Prostate gland (tissue), 2 donors: ENCODE data around the gene SYNJ2. TPM values are rescaled to one million over a fixed set of nuclear protein-coding genes. Genes with fewer than 3 reads are reported as not detected.

ENCODE experiments used
- DNase-seq: peaks from one replicate; pipeline ENCODE4 v3.0.0-alpha.2; 2019; ENCODE audit warnings: low spot score
- H3K27ac ChIP-seq, 2 donors: fragments of 200-600 bp; sonication (generic); 2 replicates each; pipeline ENCODE4 v1.5.1; 2017 to 2019
- H3K27me3 ChIP-seq: fragments of 200-600 bp; sonication (generic); replicated peaks from 2 replicates; pipeline ENCODE4 v1.5.1; 2019; ENCODE audit not compliant: insufficient read depth
- H3K36me3 ChIP-seq, 2 donors: fragments of 200-600 bp; sonication (generic); 1 replicate in 1 of 2; 2 replicates in 1 of 2; pipeline versions ENCODE4 v1.5.1 to v1.8.1; 2017 to 2019
- H3K4me1 ChIP-seq: fragments of 200-600 bp; sonication (generic); replicated peaks from 2 replicates; pipeline ENCODE4 v1.5.1; 2019
- H3K4me3 ChIP-seq, 2 donors: fragments of 200-600 bp; sonication (generic); 2 replicates each; pipeline ENCODE4 v1.5.1; 2017 to 2019
- H3K9me3 ChIP-seq: fragments of 200-600 bp; sonication (generic); 2 replicates; pipeline ENCODE4 v1.5.1; 2017
- POLR2A ChIP-seq: fragments of 450-650 bp; IDR thresholded peaks from one replicate; pipeline ENCODE4 v1.6.1; 2016; ENCODE audit warnings: antibody characterized with exemption, mild to moderate bottlenecking
- POLR2AphosphoS5 ChIP-seq: sonication (generic); formaldehyde crosslinking; IDR thresholded peaks from one replicate; pipeline ENCODE4 v1.6.1; 2017; ENCODE audit warnings: antibody characterized with exemption
- WGBS: methylation state at CpG from one replicate; pipeline ENCODE4 v1.1.5; 2018; 5-methylcytosine and 5-hydroxymethylcytosine counted together
- intact Hi-C: fragments of 100-400 bp; cut with DNase I; formaldehyde crosslinking; loops from one replicate; pipeline ENCODE4 v1.14.2; 2022
- total RNA-seq, 2 donors: library from RNA; depleted of rRNA; stranded (reverse); fragments of >200 nt; gene quantifications; one replicate each; pipeline ENCODE4 v1.1.0, GENCODE V29; 2016
- TF ChIP-seq, protein P1 (sequence below), 4 experiments: fragments of 200-600 bp in 2 of 4; fragments of 450-650 bp in 2 of 4; sonication (generic) in 2 of 4; IDR thresholded peaks; 1 replicate in 3 of 4; 2 replicates in 1 of 4; pipeline ENCODE4 v1.5.1; 2016 to 2019; ENCODE audit warnings: antibody characterized with exemption in 4 of 4, mild to moderate bottlenecking in 2 of 4, moderate library complexity in 2 of 4

Gene SYNJ2
- total RNA-seq, 2 donors from 2014 or later: 19.7 to 19.9 TPM

DNA sequence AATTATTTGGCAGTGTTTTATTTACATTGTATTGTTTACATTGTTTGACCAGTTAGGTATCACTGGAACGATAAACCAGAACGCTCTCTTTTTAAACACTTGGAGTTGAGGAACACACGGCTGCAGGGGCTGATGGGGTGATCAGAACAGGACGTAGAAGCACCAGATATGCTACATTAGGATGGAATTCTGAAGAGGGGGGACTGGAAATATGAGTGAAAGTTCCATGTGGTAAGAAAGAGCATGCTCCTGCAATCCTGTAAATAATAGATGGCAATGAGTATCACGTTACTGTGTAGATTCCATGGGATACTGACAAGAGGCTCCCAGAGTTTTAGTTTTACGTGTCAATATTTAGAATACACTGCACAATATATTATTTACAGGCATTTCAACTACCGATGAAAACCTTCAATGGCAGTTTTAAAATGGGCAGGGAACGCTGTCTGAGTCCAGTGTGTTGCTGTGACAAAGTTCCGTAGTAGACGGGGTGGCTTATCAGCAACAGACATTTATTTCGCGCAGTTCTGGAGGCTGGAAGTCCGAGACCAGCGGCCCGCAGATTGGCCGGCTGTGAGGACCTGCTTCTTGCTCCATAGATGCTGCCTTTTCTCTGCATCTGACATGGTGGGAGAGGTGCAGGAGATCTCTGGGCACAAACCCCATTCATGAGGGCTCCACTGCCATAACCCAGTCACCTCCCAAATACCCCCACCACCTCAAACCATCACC is 43.1 kb downstream of the SYNJ2 start:
- H3K27me3 ChIP-seq: no peaks in the 10 kb centered on the region
- no peak overlapping the region for H3K27ac ChIP-seq
- intact Hi-C loops: no loop called here
- no peaks in the 10 kb centered on the region for H3K36me3 ChIP-seq
- H3K9me3 ChIP-seq: no peaks in the 10 kb centered on the region
- H3K4me1 ChIP-seq: no peaks in the 10 kb centered on the region
- no peak overlapping the region for H3K4me3 ChIP-seq
- TF ChIP-seq, protein P1, sequence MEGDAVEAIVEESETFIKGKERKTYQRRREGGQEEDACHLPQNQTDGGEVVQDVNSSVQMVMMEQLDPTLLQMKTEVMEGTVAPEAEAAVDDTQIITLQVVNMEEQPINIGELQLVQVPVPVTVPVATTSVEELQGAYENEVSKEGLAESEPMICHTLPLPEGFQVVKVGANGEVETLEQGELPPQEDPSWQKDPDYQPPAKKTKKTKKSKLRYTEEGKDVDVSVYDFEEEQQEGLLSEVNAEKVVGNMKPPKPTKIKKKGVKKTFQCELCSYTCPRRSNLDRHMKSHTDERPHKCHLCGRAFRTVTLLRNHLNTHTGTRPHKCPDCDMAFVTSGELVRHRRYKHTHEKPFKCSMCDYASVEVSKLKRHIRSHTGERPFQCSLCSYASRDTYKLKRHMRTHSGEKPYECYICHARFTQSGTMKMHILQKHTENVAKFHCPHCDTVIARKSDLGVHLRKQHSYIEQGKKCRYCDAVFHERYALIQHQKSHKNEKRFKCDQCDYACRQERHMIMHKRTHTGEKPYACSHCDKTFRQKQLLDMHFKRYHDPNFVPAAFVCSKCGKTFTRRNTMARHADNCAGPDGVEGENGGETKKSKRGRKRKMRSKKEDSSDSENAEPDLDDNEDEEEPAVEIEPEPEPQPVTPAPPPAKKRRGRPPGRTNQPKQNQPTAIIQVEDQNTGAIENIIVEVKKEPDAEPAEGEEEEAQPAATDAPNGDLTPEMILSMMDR (IDR thresholded peaks at IDR 0.05): no peak
- no peak for TF ChIP-seq POLR2A
- peak; percentile 5 for TF ChIP-seq POLR2AphosphoS5
- WGBS: 71% methylated on average over 16 of the region's 16 CpGs
- no peak for DNase-seq

- WGBS: 59% methylated on average over 21 of the region's 21 CpGs
- intact Hi-C loops: no loop called here
- no peak overlapping the region for H3K4me3 ChIP-seq
These were observed 44.6 kb downstream of the SYNJ2 start for GRCh38 chr6:158026054-158026900.

GRCh38 chr6:158026901-158027589 is 45.4 kb downstream of the SYNJ2 start:
- H3K4me3 ChIP-seq: no peak overlapping the region
- intact Hi-C loops: no loop called here
- H3K36me3 ChIP-seq: no peaks in the 10 kb centered on the region
- TF ChIP-seq, protein P1 (IDR thresholded peaks at IDR 0.05): no peak
- TF ChIP-seq POLR2AphosphoS5: no peak
- no peak for TF ChIP-seq POLR2A
- no peaks in the 10 kb centered on the region for H3K9me3 ChIP-seq
- H3K4me1 ChIP-seq: no peaks in the 10 kb centered on the region
- no peak overlapping the region for H3K27ac ChIP-seq
- H3K27me3 ChIP-seq: no peaks in the 10 kb centered on the region
- no peak for DNase-seq
- WGBS: 93% methylated on average over 22 of the region's 23 CpGs

More at GRCh38 chr6:158026054-158026900, 44.6 kb downstream of the SYNJ2 start:
- no peaks in the 10 kb centered on the region for H3K36me3 ChIP-seq
- no peaks in the 10 kb centered on the region for H3K27me3 ChIP-seq
- no peak overlapping the region for H3K27ac ChIP-seq
- TF ChIP-seq, protein P1 (IDR thresholded peaks at IDR 0.05): peak in 1 of 4 experiments; percentile 19
- peak; percentile 28 for TF ChIP-seq POLR2AphosphoS5
- TF ChIP-seq POLR2A: no peak
- DNase-seq: no peak
- H3K9me3 ChIP-seq: no peaks in the 10 kb centered on the region
- H3K4me1 ChIP-seq: no peaks in the 10 kb centered on the region

DNA sequence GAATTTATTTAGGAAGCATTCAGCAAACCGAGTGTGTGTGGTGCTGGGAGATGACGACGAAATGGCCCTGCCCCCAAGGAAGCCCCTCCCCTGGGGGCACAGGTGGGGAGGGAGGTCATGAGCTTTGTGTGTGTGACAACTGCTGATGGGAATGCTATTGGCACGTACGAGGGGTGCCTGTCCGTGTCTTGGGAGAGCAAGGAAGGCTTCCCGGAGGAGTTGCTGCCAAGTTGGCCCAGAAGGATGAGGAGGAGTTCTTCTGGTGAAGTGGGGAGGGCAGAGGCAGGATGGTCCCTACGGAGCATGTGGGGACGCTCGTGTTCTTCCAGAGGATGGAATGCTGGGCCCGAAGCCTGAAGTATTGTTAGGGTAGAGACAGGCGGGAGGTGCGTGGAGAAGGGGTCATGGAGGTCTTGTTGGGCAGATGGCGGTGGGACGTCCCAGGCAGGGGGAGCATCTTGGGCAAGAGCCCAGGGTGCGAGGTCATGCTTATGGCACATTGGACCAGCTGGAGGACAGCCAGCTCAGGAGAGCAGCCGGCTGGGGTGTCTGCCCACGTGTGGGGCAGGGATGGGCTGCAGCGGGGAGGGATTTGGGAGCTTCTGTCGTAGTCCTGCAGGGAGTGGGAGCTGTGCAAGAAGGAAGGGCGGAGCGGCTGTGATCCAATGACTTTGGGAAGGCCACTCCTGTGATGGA is 46.1 kb downstream of the SYNJ2 start:
- TF ChIP-seq POLR2AphosphoS5 (no peak), POLR2A (no peak)
- TF ChIP-seq, protein P1 (IDR thresholded peaks at IDR 0.05): no peak
- Histone ChIP-seq H3K36me3 (no peaks in the 10 kb centered on the region), H3K27me3 (no peaks in the 10 kb centered on the region), H3K27ac (no peak overlapping the region), H3K4me1 (no peaks in the 10 kb centered on the region), H3K9me3 (no peaks in the 10 kb centered on the region), H3K4me3 (no peak overlapping the region)
- intact Hi-C loops: no loop called here
- WGBS: 80% methylated on average over 21 of the region's 22 CpGs
- DNase-seq: no peak
